Transverse colon (tissue), 4 donors: ENCODE data around the gene UBTF.

ENCODE experiments used
- CTCF ChIP-seq, 5 experiments: fragments of 200-600 bp in 3 of 5; fragments of 450-650 bp in 2 of 5; sonication (generic) in 3 of 5; IDR thresholded peaks; 1 replicate in 2 of 5; 2 replicates in 3 of 5; pipeline ENCODE4 v1.5.1; 2016 to 2017; ENCODE audit warnings: antibody characterized with exemption in 5 of 5, inconsistent platforms in 3 of 5, mild to moderate bottlenecking in 2 of 5, moderate library complexity in 1 of 5
- EP300 ChIP-seq: sonication (generic); formaldehyde crosslinking; IDR thresholded peaks from one replicate; pipeline ENCODE4 v1.6.1; 2017; ENCODE audit warnings: antibody characterized with exemption, low read depth
- POLR2A ChIP-seq: fragments of 450-650 bp; IDR thresholded peaks from one replicate; pipeline ENCODE4 v1.6.1; 2016; ENCODE audit warnings: antibody characterized with exemption, mild to moderate bottlenecking, moderate library complexity
- POLR2AphosphoS5 ChIP-seq, 3 donors: sonication (generic); formaldehyde crosslinking; IDR thresholded peaks; one replicate each; pipeline ENCODE4 v1.6.1; 2016; ENCODE audit warnings: antibody characterized with exemption in 3 of 3

- no peak for TF ChIP-seq CTCF (IDR thresholded peaks at IDR 0.05)
- no peak for TF ChIP-seq POLR2A
- TF ChIP-seq POLR2AphosphoS5 (IDR thresholded peaks at IDR 0.05) = no peak
- TF ChIP-seq EP300 = no peak
Measured at GRCh38 chr17:44232061-44232460, 12.6 kb upstream of the UBTF start.
